HG02943 (cell line): ENCODE measurements around the gene CLDN9.

Experiments used
- ATAC-seq: cut with Tn5 transposase; IDR thresholded peaks from one replicate; pipeline ENCODE4 v1.9.1; 2021; ENCODE audit warnings: mild to moderate bottlenecking, low read depth, moderate library complexity; ENCODE audit not compliant: unreplicated experiment

The CLDN9 gene

DNA sequence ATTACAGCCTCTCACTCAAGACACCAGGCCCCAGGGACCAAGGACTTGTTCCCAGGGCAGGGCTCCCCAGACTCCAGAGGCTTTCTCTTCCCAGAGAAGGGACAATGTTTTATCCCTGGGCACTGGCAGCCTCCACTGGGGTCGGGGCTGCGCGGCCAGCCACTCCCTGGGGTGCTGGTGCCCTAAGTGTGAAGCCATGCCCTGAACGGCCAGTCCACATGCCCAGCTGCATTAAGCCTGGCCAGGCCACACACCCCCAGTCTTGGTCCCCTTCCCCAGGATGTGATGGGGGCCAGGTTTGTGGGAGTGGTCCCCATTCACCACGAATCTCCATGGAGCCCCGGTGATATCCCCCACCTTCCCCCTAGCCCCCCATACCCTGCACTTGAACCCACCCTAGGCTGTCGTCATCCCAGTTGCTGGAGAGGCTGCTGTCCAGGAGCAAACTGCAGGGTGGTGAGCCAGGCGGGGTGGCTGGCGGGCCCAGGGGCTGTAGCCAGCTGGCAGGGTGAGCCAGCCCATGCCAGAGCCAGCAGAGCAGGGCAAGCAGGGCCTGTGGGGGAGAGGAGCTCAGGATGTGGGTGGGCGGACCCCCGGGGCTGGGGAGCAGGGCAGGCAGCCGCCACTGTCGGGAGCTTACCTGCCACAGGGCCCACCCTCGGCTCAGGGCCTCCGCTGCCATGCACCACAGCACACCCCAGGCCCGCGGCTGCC lies 39.0 kb upstream of the CLDN9 start:
- ATAC-seq, result no peak

DNA sequence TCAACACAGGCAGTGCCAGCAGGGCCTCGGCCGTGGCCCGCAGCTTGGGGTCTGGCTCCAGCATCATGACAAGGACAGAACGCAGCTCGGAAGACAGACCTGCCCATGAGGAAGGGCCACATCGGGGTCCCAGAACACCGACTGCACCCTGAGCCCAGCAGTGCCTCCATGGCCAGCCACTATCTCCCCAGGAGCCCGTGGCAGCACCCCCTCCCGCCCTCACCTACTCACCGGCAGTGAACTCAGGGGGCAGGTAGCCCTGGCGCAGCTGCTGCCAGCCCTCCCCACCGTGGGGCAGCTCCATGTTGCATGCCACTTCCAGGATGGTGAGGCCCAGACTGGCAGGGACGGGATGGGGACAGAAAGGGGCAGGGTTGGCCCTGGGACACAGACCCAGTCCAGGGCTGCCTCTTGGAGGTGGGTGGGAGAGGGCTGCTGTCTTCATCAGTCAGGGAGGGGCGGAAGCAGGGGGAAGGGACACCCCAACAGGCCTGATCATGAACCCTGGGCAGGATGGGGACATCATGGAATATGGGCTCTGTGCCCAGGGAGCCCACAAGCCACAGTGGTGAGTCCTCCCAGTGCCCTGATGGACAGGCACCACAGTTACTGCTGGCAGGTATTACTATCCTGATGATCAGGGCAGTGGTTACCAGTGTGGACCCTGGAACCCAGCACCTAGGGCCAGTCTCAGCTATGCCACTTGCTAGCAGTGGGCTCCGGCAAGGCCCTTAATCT lies 38.2 kb upstream of the CLDN9 start:
- ATAC-seq, result no peak

GRCh38 chr16:2975161-2975795 lies 37.4 kb upstream of the CLDN9 start:
- no peak for ATAC-seq

DNA sequence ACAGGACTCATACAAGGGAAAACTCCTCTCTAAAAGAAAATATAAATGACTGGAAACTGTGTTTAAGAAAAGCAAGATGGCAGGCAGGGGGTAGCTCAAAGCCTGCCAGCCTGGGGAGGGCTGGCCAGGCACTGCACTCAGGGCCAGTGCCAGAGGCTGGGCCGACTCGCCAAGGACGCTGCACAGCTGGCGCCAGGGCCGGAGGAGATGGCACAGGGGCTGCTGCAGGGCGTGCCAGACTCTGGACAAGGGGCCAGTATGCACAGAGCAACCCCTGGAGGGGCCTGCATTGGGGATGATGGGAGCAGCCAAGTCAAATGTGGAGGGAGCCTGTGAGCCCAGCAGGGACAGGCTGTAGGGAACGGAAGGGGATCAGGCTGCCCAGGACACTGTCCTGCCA lies 36.5 kb upstream of the CLDN9 start:
- ATAC-seq, result no peak

DNA sequence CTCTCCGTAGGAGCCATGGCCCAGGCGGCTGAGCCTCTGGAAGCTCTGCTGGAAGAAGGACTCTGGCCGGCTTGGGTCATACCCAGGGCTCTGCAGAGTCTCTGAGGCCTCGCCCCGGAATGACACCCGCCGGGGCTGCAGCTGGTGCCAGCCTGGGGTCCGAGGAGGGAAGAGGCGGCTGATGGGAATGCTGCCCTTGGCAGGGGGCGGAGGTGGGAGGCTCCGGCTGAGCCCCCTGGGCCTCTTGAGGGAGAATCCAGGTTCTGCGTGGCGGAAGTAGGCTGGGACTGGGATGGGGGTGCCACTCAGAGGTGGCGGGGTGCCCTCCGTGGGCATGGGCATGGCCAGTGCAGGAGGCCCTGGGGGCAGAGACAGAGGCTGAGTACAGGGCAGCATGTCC lies 36.0 kb upstream of the CLDN9 start:
- no peak for ATAC-seq

- no peak for ATAC-seq
Measured at GRCh38 chr16:2977440-2977839, 35.3 kb upstream of the CLDN9 start.

GRCh38 chr16:2979669-2980226 lies 33.0 kb upstream of the CLDN9 start:
- no peak for ATAC-seq

- peak; percentile 76 for ATAC-seq
Measured at GRCh38 chr16:2980227-2981176, 32.2 kb upstream of the CLDN9 start, which contains the start of gene PKMYT1. Gene PKMYT1, minus strand, starts transcription at chr16:2980446. Its CDS starts 789 bp downstream, at chr16:2979657.

DNA sequence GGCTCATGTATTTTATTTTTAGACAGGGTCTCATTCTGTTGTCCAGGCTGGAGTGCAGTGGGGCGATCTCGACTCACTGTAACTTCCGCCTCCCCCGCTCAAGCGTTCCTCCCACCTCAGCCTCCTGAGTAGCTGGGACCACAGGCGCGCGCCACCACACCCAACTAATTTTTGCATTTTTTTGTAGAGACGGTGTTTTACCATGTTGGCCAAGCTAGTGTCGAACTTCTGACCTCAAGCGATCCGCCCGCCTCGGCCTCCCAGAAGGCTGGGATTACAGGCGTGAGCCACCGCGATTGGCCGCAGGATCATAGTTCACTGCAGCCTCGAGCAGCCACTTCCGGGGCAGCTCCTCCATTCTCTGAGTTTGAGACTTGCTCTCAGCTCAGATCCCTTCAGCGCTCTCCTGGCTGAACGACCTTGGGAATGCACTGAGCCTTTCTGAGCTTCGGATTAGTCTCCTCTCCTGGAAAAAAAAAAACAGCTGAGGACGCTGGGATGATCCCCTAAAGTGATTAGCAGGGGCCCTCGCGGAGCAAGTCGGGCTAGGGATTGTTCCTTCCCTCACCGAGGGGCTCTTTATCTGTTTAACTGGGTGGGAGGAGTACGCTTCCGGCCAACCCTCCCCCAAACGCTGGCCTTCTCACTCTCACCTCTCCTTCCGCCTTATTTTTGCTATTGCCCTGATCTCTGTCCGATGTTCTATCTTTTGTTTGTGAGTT lies 31.4 kb upstream of the CLDN9 start:
- ATAC-seq, result no peak

- no peak for ATAC-seq
Measured at GRCh38 chr16:2981899-2982250, 30.8 kb upstream of the CLDN9 start.

- no peak for ATAC-seq
Measured at GRCh38 chr16:2982402-2982801, 30.3 kb upstream of the CLDN9 start.

- ATAC-seq, result no peak
Measured at GRCh38 chr16:2983706-2984136, 29.0 kb upstream of the CLDN9 start.

GRCh38 chr16:2985462-2985861 lies 27.3 kb upstream of the CLDN9 start:
- no peak for ATAC-seq

DNA sequence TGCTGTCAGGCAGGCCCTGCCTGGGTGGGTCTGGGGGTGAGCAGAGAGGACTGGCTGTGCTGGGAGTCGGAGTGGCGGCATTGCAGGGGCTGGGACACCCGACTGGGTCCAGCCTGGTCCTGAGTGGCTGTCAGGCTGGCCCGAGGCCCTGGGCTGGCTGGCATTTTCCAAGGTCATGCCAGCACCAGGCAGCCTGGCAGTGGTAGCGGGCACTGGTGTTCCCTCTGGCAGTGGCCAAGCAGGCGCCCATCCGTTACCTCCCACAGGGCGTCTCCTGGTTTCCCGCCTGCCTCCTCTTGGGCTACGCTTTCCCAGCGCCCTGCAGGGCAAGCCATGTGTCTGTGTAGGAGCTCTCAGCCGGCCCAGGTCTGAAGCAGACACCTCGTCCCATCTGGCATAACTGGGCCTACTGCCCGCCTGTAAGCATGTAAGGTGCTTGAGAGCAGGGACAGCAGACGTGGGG lies 26.8 kb upstream of the CLDN9 start:
- no peak for ATAC-seq

DNA sequence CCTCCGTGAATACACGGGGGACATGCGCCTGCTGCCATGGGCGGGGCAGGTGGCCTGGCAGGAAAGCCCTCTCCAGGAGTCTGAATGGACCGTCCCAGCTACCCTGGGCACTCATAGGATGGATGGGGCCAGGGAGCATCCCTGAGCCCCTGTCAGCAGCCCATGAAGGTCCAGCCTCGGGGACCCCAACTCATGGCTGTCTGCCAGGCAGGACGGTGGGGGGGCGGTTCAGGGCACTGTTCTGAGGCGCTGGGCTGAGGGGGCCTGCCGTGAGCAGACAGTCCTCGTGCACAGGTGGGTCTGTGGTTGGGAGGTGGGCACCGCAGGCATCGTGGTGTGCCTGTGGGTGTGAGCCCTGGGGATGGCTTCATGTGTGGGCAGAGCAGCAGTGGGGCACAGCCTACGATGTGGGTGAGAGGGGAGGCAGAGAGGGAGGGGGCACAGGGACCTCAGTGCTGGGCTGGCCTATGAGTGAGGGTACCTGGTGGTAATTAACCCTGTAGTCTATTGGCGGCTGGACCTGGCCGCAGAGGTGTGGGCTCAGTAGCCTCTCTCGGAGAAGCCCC lies 26.0 kb upstream of the CLDN9 start:
- no peak for ATAC-seq

GRCh38 chr16:2987286-2987685 lies 25.4 kb upstream of the CLDN9 start:
- no peak for ATAC-seq

DNA sequence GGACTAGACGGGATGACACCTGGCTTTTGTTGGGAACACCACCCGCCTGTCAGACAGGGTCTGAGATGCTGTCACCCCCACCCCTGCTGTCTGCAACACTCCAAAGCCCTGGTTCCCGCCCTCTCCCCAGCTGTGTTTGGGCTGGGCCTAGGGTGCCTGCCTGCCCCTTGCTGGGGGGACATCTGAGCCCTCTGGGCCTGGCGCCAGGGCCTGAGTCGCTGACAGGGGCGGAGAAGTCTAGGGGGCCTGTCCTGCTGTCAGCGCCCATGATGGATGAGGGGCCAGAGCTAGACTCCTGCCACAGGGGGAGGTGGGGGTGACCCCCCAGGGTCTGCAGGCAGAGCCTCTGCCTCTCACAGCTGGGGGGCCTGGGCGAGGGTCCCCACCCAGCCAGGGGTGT lies 24.9 kb upstream of the CLDN9 start:
- no peak for ATAC-seq

DNA sequence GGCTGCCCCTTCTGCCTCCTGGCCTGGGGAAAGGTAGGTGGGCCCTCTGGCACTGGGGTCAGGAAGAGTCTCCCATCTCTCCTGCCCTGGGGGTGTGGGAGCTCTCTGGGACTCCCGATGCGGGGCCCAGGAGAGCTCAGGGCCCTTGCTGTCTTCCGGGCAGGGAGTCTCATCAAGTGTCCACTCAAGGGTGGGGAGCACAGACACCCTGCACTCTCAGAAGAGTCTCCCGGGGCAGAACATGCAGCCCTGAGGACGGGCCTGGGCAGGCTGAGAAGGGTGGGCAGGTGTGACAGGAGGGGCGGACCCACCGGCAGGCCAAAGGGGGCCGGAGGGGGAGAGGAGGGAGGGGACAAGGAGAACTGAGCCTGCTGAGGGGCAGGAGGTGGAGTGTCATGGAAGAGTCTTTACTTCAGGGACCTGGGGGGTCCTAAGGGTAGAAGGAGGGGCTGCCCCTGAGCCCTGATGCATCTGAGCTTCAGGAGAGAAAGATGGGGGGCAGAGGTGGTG lies 24.1 kb upstream of the CLDN9 start:
- no peak for ATAC-seq

- ATAC-seq, result no peak
Measured at GRCh38 chr16:2990891-2991290, 21.8 kb upstream of the CLDN9 start.
